H1 (cell line): Measurements from ENCODE around the gene ZNF584. TPM values are rescaled to one million over a fixed set of nuclear protein-coding genes. Genes with fewer than 3 reads are reported as not detected.

ENCODE experiments used
- CTCF ChIA-PET: fragments of 300-600 bp; sonication (Branson Sonifier 250); formaldehyde crosslinking; loops from one replicate; lab custom pipeline; 2021; ENCODE audit not compliant: partially characterized antibody; lab: Charles Lee
- POLR2A ChIA-PET: fragments of 300-600 bp; sonication (Branson Sonifier 250); formaldehyde crosslinking; loops from one replicate; lab custom pipeline; 2021; ENCODE audit warnings: inconsistent platforms; ENCODE audit not compliant: partially characterized antibody; lab: Charles Lee
- DNase-seq, 2 experiments: peaks; one replicate each; pipeline versions ENCODE4 v3.0.0 to v3.0.0-alpha.2; 2010 to 2022; ENCODE audit warnings: low spot score in 2 of 2, low read depth in 1 of 2, mixed read lengths in 1 of 2
- FAIRE-seq: peaks from 2 replicates; lab custom pipeline; 2011; peaks lifted over from hg19 to GRCh38; lab: Jason Lieb, UNC
- H2AFZ ChIP-seq: 2 replicates; pipeline ENCODE4 v1.8.1; 2012; ENCODE audit warnings: low read length, inconsistent platforms
- H2AK5ac ChIP-seq: 2 replicates; pipeline ENCODE4 v1.6.1; 2013; ENCODE audit warnings: low read depth, low read length
- H2BK120ac ChIP-seq: replicated peaks from 2 replicates; pipeline ENCODE3; 2013; ENCODE audit warnings: low read depth, low read length, inconsistent platforms
- H2BK12ac ChIP-seq: 2 replicates; pipeline ENCODE4 v1.6.1; 2013; ENCODE audit warnings: low read depth, low read length
- H2BK15ac ChIP-seq: 2 replicates; pipeline ENCODE4 v1.6.1; 2013; ENCODE audit warnings: low read length
- H2BK20ac ChIP-seq: 2 replicates; pipeline ENCODE4 v1.6.1; 2013; ENCODE audit warnings: low read length
- H2BK5ac ChIP-seq: 2 replicates; pipeline ENCODE4 v1.6.1; 2013; ENCODE audit warnings: low read depth, low read length
- H3K14ac ChIP-seq: 2 replicates; pipeline ENCODE4 v1.6.1; 2013; ENCODE audit warnings: inconsistent platforms; ENCODE audit not compliant: insufficient read length
- H3K18ac ChIP-seq: 2 replicates; pipeline ENCODE4 v1.6.1; 2013; ENCODE audit warnings: low read length; ENCODE audit errors: extremely low read depth
- H3K23ac ChIP-seq: 2 replicates; pipeline ENCODE4 v1.6.1; 2013; ENCODE audit warnings: inconsistent platforms; ENCODE audit not compliant: insufficient read length
- H3K23me2 ChIP-seq: 2 replicates; pipeline ENCODE4 v1.6.1; 2013; ENCODE audit warnings: low read depth, low read length
- H3K27ac ChIP-seq: 2 replicates; pipeline ENCODE4 v1.6.1; 2011; ENCODE audit warnings: low read depth, low read length, inconsistent platforms
- H3K27me3 ChIP-seq, 4 experiments: replicated peaks in 1 of 4; 1 replicate in 1 of 4; 2 replicates in 3 of 4; pipeline versions ENCODE4 v1.6.1 to v1.8.1; 2011 to 2013; ENCODE audit warnings: low read length in 3 of 4, mild to moderate bottlenecking in 3 of 4, inconsistent platforms in 2 of 4, mixed read lengths in 2 of 4, moderate library complexity in 1 of 4; ENCODE audit not compliant: control insufficient read depth in 3 of 4, insufficient read depth in 3 of 4; ENCODE audit errors: extremely low read depth in 1 of 4
- H3K36me3 ChIP-seq, 4 experiments: 2 replicates each; pipeline versions ENCODE4 v1.6.1 to v1.8.1; 2011 to 2013; ENCODE audit warnings: mild to moderate bottlenecking in 4 of 4, low read length in 3 of 4, moderate library complexity in 2 of 4, control low read depth in 1 of 4, inconsistent platforms in 1 of 4; ENCODE audit not compliant: insufficient read depth in 4 of 4, control insufficient read depth in 2 of 4
- H3K4ac ChIP-seq: replicated peaks from 2 replicates; pipeline ENCODE3; 2013; ENCODE audit warnings: low read length, low read depth, mixed read lengths, inconsistent platforms; ENCODE audit not compliant: insufficient read length
- H3K4me1 ChIP-seq, 4 experiments: replicated peaks in 1 of 4; 1 replicate in 1 of 4; 2 replicates in 3 of 4; pipeline versions ENCODE4 v1.6.1 to v1.8.1; 2011 to 2013; ENCODE audit warnings: low read length in 3 of 4, inconsistent platforms in 2 of 4, mixed read lengths in 1 of 4; ENCODE audit not compliant: insufficient read depth in 4 of 4, control insufficient read depth in 3 of 4
- H3K4me2 ChIP-seq, 2 experiments: 2 replicates each; pipeline versions ENCODE4 v1.6.1 to v1.8.1; 2011 to 2013; ENCODE audit warnings: low read depth in 2 of 2, low read length in 2 of 2, control low read depth in 1 of 2, inconsistent platforms in 1 of 2, mild to moderate bottlenecking in 1 of 2; ENCODE audit not compliant: insufficient read depth in 1 of 2
- H3K4me3 ChIP-seq, 4 experiments: fragments of 200-600, 300-600 bp in 1 of 4; sonication (generic), shearing (Covaris generic), sonication (Bioruptor Twin) in 1 of 4; 2 replicates each; pipeline versions ENCODE4 v1.5.1 to v1.8.1; 2011 to 2016; ENCODE audit warnings: low read length in 4 of 4, low read depth in 3 of 4, control low read depth in 2 of 4, inconsistent platforms in 2 of 4, mild to moderate bottlenecking in 2 of 4, mixed read lengths in 1 of 4, moderate library complexity in 1 of 4; ENCODE audit not compliant: insufficient read depth in 2 of 4; ENCODE audit errors: extremely low read depth in 1 of 4
- H3K56ac ChIP-seq: replicated peaks from 2 replicates; pipeline ENCODE3; 2013; ENCODE audit warnings: low read depth, mild to moderate bottlenecking, mixed read lengths, low read length, inconsistent platforms; ENCODE audit not compliant: insufficient read length
- H3K79me1 ChIP-seq: 2 replicates; pipeline ENCODE4 v1.6.1; 2013; ENCODE audit warnings: low read depth, low read length, control low read depth
- H3K79me2 ChIP-seq, 2 experiments: 2 replicates each; pipeline versions ENCODE4 v1.6.1 to v1.8.1; 2012 to 2013; ENCODE audit warnings: low read length in 2 of 2, mild to moderate bottlenecking in 2 of 2, inconsistent platforms in 1 of 2; ENCODE audit not compliant: insufficient read depth in 2 of 2, control insufficient read depth in 1 of 2
- H3K9ac ChIP-seq, 4 experiments: replicated peaks in 1 of 4; 1 replicate in 1 of 4; 2 replicates in 3 of 4; pipeline versions ENCODE4 v1.6.1 to v1.8.1; 2011 to 2013; ENCODE audit warnings: low read depth in 3 of 4, low read length in 3 of 4, control low read depth in 2 of 4, mild to moderate bottlenecking in 2 of 4, moderate library complexity in 2 of 4, inconsistent platforms in 1 of 4; ENCODE audit errors: extremely low read depth in 1 of 4
- H3K9me3 ChIP-seq, 2 experiments: 2 replicates each; pipeline versions ENCODE4 v1.6.1 to v1.8.1; 2012 to 2013; ENCODE audit warnings: mild to moderate bottlenecking in 2 of 2, moderate library complexity in 2 of 2, control low read depth in 1 of 2, inconsistent platforms in 1 of 2, low read depth in 1 of 2, low read length in 1 of 2, mixed read lengths in 1 of 2; ENCODE audit not compliant: insufficient read depth in 2 of 2
- H4K20me1 ChIP-seq, 2 experiments: replicated peaks in 1 of 2; 2 replicates each; pipeline versions ENCODE3 to v1.8.1; 2011 to 2013; ENCODE audit warnings: inconsistent platforms in 2 of 2, low read length in 2 of 2, mild to moderate bottlenecking in 1 of 2; ENCODE audit not compliant: insufficient read depth in 2 of 2, control insufficient read depth in 1 of 2
- H4K5ac ChIP-seq: 2 replicates; pipeline ENCODE4 v1.6.1; 2013; ENCODE audit warnings: low read length, low read depth, mixed read lengths, inconsistent platforms; ENCODE audit not compliant: insufficient read length
- H4K8ac ChIP-seq: 2 replicates; pipeline ENCODE4 v1.8.0; 2013; ENCODE audit warnings: mild to moderate bottlenecking, moderate library complexity, low read length, inconsistent platforms; ENCODE audit not compliant: insufficient read depth; ENCODE audit errors: extremely low read depth
- H4K91ac ChIP-seq: replicated peaks from 2 replicates; pipeline ENCODE3; 2013; ENCODE audit warnings: low read length, mixed read lengths, inconsistent platforms; ENCODE audit not compliant: insufficient read length
- JUND ChIP-seq: IDR thresholded peaks from 2 replicates; pipeline ENCODE4 v1.6.1; 2011; ENCODE audit warnings: mild to moderate bottlenecking, improper control_type of control experiment, low read length
- RFX5 ChIP-seq: IDR thresholded peaks from 2 replicates; pipeline ENCODE4 v1.6.1; 2011; ENCODE audit warnings: low read depth, low read length, improper control_type of control experiment, borderline replicate concordance
- YY1 ChIP-seq: IDR thresholded peaks from 2 replicates; pipeline ENCODE4 v1.6.1; 2011; ENCODE audit warnings: low read depth, mild to moderate bottlenecking, low read length
- WGBS, 2 experiments: shearing (Covaris generic) in 1 of 2; methylation state at CpG; one replicate each; pipeline versions ENCODE4 v1.1.6 to v1.1.7; 2013 to 2015; ENCODE audit warnings: low lambda C conversion rate in 2 of 2, mixed read lengths in 2 of 2, inconsistent platforms in 1 of 2, low coverage in 1 of 2, missing lambda C conversion rate in 1 of 2; ENCODE audit not compliant: insufficient replicate concordance in 2 of 2, insufficient coverage in 1 of 2, insufficient read length in 1 of 2; ENCODE audit errors: extremely low coverage in 1 of 2, missing lambda C conversion rate in 1 of 2; 5-methylcytosine and 5-hydroxymethylcytosine counted together
- polyA plus RNA-seq, 7 experiments: library from polyadenylated mRNA; depleted of rRNA in 3 of 7; stranded (reverse) in 5 of 7; unstranded in 2 of 7; fragments of >200 nt in 5 of 7; fragments of 200-250 nt in 2 of 7; gene quantifications; 1 replicate in 5 of 7; 2 replicates in 1 of 7; 4 replicates in 1 of 7; pipeline versions ENCODE4 v1.2.1 to v1.2.3, GENCODE V29; 2011 to 2013; ENCODE audit warnings: missing spikeins in 2 of 7, mixed read lengths in 2 of 7
- total RNA-seq: library from RNA; stranded (reverse); fragmentation: NEBNext Ultra II Directional; extraction: Animal tissue kit (Norgen Biotek cat#: 25700); gene quantifications from 2 replicates; pipeline ENCODE4 v1.2.1, GENCODE V29; 2021

The ZNF584 gene
- total and polyA plus RNA-seq, 2 of the 8 experiments (the other 6 are each of a cell fraction or from before 2014, with no cell fraction given) = 2.5 to 5.2 TPM

DNA sequence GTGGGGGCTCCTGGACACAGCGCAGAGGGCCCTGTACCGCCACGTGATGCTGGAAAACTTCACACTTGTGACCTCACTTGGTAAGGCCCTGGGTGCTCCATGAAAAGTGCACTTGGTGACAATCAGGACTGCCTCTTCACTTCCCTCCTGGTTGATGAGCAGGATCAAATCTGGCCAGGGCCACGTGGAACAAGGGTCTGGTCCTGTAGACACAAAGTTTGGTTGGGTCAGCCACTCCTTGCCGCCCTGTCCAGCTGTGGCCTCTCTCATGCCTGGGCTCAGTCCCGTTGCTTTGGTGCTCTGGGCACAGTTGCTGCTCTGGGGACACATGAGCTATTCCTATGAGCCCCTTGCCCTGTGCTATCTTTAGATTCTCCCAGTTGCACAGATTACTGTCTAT lies 45.3 kb downstream of the ZNF584 start:
- no peaks in the 10 kb centered on the region; a peak in 1 of 4 replicates for H3K79me2 ChIP-seq
- no peak overlapping the region for H2BK5ac ChIP-seq
- H3K23ac ChIP-seq = no peak overlapping the region
- H4K91ac ChIP-seq = no peak overlapping the region
- no peak overlapping the region for H2BK15ac ChIP-seq
- no peak for FAIRE-seq
- H2AK5ac ChIP-seq = no peak overlapping the region
- H3K27me3 ChIP-seq = peaks cover 0 to 12% (median 6%) of the 10 kb centered on the region in 4 experiments; a peak in 3 of 7 replicates
- H3K14ac ChIP-seq = no peak overlapping the region
- H3K56ac ChIP-seq = no peak overlapping the region
- no peak overlapping the region for H3K4me2 ChIP-seq
- CTCF ChIA-PET = interaction anchor here (1.0 to 1.9 kb wide), 4 partner anchors 12 to 127 kb away, joined by 3 to 5 read pairs (median 3); no protein-coding TSS in a partner anchor
- no peak overlapping the region for H3K27ac ChIP-seq
- H3K36me3 ChIP-seq = peaks cover 0 to 5% (median 2%) of the 10 kb centered on the region in 4 experiments; a peak in 3 of 8 replicates
- H3K23me2 ChIP-seq = peaks cover 5% of the 10 kb centered on the region; the same call in 1 of the 2 replicates
- no peak overlapping the region for H2BK120ac ChIP-seq
- no peak overlapping the region for H3K4ac ChIP-seq
- H3K79me1 ChIP-seq = no peaks in the 10 kb centered on the region
- DNase-seq = no peak
- 95% methylated on average over 6 of the region's 6 CpGs; no CpG with 5 or more reads in 1 of the 2 experiments for WGBS, 2 experiments
- no peaks in the 10 kb centered on the region for H3K4me1 ChIP-seq
- H2AFZ ChIP-seq = no peak overlapping the region
- no peaks in the 10 kb centered on the region for H4K20me1 ChIP-seq
- H4K5ac ChIP-seq = no peak overlapping the region
- H3K4me3 ChIP-seq = no peak overlapping the region
- no peak for TF ChIP-seq YY1
- no peak for TF ChIP-seq JUND
- no peak for TF ChIP-seq RFX5
- peaks cover 8 to 10% of the 10 kb centered on the region in 2 experiments for H3K9me3 ChIP-seq
- no peak overlapping the region for H4K8ac ChIP-seq
- no peak overlapping the region for H3K18ac ChIP-seq
- no peak overlapping the region for H3K9ac ChIP-seq
- H2BK20ac ChIP-seq = no peak overlapping the region
- POLR2A ChIA-PET = interaction anchor here (1.5 to 1.7 kb wide), 2 partner anchors 23 to 58 kb away, joined by 3 to 6 read pairs; partner anchors contain the start of gene RNF225
- H2BK12ac ChIP-seq = no peak overlapping the region
